ENCODE measurements around the gene PTPN9.

PTPN9 gene

DNA sequence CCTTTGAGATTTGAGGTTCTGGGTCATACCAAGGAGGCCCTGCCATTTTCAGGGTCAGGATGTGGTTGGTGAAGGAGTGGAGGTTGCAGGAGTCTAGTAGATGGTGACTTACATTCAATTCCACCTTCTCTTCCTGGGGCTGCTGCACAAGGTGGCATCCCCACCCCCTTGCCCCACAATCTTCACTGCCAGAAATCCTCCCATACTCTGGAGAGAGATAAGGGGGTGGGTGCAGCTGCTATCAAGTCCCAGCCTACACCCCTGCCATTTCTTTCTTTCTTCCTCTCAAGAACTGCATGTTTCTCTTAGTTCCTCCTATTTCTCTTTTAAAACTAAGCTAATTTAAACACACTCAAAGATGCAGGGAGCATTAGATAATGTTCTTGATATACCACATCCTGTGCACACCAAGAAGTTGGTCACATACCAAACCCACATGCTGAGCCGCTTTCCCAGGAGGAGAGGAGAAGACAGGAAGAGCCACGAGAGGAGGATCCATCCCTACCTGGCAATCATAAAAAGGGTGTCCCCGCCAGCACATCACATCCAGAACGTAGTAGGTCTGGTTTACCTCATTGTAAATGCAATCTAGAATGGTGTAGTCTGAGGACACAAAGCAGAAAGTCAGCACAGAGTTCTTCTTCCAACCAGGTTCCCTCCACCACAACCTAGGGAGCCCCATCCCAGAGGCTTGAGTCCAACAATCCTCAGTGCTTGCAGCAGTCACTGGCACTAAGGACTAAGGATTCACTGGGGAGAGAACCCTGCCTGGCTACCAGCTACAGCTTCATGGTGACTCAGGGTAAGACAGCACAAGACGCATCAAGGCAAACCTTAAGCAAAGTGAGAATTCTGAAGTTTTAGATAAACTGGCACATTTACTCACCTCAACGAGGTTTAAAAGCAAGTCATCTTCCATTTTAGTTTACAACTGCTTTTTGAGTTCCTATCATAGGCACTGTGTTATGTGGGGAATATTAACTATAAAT, 27.9 kb upstream of the PTPN9 start:
- no peak for DNase-seq (ENCODE audit: insufficient read length, low spot score)
- FAIRE-seq = no peak
- TF ChIP-seq, protein P1, sequence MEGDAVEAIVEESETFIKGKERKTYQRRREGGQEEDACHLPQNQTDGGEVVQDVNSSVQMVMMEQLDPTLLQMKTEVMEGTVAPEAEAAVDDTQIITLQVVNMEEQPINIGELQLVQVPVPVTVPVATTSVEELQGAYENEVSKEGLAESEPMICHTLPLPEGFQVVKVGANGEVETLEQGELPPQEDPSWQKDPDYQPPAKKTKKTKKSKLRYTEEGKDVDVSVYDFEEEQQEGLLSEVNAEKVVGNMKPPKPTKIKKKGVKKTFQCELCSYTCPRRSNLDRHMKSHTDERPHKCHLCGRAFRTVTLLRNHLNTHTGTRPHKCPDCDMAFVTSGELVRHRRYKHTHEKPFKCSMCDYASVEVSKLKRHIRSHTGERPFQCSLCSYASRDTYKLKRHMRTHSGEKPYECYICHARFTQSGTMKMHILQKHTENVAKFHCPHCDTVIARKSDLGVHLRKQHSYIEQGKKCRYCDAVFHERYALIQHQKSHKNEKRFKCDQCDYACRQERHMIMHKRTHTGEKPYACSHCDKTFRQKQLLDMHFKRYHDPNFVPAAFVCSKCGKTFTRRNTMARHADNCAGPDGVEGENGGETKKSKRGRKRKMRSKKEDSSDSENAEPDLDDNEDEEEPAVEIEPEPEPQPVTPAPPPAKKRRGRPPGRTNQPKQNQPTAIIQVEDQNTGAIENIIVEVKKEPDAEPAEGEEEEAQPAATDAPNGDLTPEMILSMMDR (IDR thresholded peaks at IDR 0.05; ENCODE audit: insufficient read depth, missing control alignments) = no peak

- DNase-seq (ENCODE audit: insufficient read length, low spot score) (no peak), FAIRE-seq (no peak)
- TF ChIP-seq, protein P1 (IDR thresholded peaks at IDR 0.05; ENCODE audit: insufficient read depth, missing control alignments) = no peak
These were observed 26.9 kb upstream of the PTPN9 start for GRCh38 chr15:75606026-75606425.

DNA sequence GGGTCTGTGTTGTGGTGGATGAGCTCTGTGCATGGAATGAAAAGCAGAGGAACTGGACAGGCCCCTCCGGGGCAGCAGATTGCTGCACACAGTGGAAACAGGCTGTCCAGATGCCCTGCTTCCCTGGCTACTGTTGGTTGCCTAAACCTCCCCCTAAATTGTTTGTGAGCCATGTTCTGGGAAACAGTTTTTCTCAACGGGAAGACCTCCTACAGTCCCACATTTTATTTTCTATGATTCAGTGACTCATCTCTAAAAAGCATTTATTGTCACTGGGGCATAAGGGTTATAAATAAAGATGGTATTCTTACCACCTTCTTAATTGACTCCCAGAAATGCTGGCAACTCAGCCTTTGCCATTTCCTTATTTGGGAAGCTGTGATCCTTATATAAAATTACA, 20.3 kb upstream of the PTPN9 start:
- TF ChIP-seq, protein P1 (IDR thresholded peaks at IDR 0.05; ENCODE audit: insufficient read depth, missing control alignments) = no peak
- no peak for FAIRE-seq
- no peak for DNase-seq (ENCODE audit: insufficient read length, low spot score)

DNA sequence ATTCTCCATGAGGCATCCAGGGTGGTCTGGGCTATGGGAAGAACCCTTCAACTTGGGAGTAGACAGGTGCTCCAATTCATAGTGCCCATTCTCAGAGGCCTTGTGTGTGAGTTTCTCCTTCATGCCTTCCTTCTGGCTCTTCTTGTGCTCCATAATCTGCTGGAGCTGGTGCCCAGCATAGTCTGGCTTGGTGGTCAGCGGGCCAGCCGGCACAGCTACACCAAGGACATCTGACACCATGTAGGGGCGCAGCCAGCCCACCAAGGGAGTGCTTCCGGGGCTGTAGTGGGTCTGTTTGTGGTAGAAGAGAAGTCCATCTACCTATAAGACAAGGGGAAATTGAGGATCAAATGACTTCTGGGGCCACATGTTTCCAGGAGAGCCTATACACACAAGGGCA, 19.2 kb upstream of the PTPN9 start:
- TF ChIP-seq, protein P1 (IDR thresholded peaks at IDR 0.05; ENCODE audit: insufficient read depth, missing control alignments) = no peak
- DNase-seq (ENCODE audit: insufficient read length, low spot score) = no peak
- no peak for FAIRE-seq

DNA sequence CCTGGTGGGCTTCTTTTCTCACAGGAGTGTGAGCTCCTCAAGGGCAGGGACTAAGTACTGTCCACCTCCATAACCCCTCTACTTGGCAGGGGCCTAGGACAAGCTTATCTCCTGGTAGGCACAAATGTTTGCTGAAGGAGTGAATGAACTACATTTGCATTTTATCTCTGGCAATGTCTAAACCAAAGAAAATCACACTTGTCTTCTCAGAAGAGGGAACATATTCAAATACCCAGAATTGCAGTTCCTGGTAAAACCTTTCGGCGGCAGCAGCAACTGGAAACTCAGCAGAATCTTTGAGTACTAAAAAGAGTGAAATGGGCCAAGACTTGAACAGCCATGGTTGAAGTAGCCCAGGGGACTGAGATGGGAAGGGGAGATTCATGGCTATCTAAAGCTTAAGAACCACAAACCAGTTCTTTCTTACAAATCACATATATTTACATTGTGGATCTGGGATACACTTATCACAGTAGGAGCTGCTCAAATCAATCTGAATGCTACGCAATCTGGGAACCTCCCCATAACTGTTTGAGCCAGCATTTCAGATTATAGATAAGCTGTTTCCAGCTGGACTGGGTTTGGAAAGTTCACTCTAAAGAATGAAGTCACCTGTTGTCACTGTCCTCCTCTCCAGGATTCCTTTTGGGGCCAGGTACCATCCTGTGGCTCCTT, 18.7 kb upstream of the PTPN9 start:
- FAIRE-seq = no peak
- no peak for DNase-seq (ENCODE audit: insufficient read length, low spot score)
- TF ChIP-seq, protein P1 (IDR thresholded peaks at IDR 0.05; ENCODE audit: insufficient read depth, missing control alignments) = no peak

DNA sequence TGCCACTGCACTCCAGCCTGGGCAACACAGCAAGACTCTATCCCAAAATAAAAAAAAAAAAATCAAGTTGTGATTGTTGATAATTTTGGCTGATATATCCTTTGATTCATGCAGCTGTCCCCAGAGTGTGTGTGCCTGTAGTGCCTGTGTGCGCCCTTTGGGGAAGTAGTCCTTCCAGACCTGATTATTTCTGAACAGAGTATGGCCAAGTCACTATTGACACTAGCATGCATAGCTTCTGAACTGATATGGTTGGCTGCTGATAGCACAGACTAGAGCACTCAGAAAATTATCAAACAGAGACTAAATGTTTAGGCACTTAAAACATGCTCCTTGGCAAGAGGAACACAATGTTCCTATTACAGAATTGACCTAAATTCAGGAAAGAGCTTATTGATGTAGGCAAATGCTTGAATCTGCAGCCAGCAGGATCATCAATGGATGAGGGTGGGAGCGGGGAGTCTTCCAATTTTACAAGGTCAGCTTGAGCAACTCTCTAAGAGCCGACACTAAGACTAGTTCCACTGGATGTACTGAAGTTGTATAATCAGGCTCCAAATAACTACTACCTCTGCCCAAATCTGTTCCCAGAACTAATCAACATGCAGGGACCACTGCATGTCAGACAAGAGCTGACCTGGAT, 17.7 kb upstream of the PTPN9 start:
- TF ChIP-seq, protein P1 (IDR thresholded peaks at IDR 0.05; ENCODE audit: insufficient read depth, missing control alignments) = no peak
- FAIRE-seq (no peak), DNase-seq (ENCODE audit: insufficient read length, low spot score) (no peak)

All from D721Med (cell line).